GM12878 (cell line): ENCODE results near the gene IL5. TPM values are rescaled to one million over a fixed set of nuclear protein-coding genes. Genes with fewer than 3 reads are reported as not detected.

Experiments used
- ATAC-seq: fragments of 200-7000 bp; cut with Tn5 transposase; 3 replicates; pipeline ENCODE4 v1.9.1; 2020; ENCODE audit warnings: mild to moderate bottlenecking, moderate library complexity
- BruUV-seq: library from RNA; stranded (reverse); fragments of 400-500 nt; replicated peaks from 2 replicates; lab custom pipeline; 2021; lab: Mats Ljungman, UMichigan
- CTCF ChIA-PET: fragments of 300-600 bp; sonication (Branson Sonifier 250); formaldehyde crosslinking; extraction: SDS; loops from one replicate; lab custom pipeline; 2021; ENCODE audit warnings: inconsistent platforms; lab: Yijun Ruan, JAX
- POLR2A ChIA-PET: fragments of 350-600 bp; formaldehyde crosslinking; extraction: SDS; loops from one replicate; lab custom pipeline; 2021; ENCODE audit warnings: inconsistent platforms; lab: Charles Lee
- RAD21 ChIA-PET: fragments of 300-600 bp; sonication (Branson Sonifier 250); formaldehyde crosslinking; loops from one replicate; lab custom pipeline; 2023; ENCODE audit warnings: antibody characterized with exemption; ENCODE audit not compliant: unreplicated experiment; lab: Charles Lee
- SMC1A ChIA-PET: fragments of 300-600 bp; sonication (Branson Sonifier 250); formaldehyde crosslinking; loops from one replicate; lab custom pipeline; 2023; ENCODE audit not compliant: unreplicated experiment, uncharacterized antibody; lab: Charles Lee
- DNase-seq: peaks from one replicate; pipeline ENCODE4 v3.0.0-alpha.2; 2011; ENCODE audit warnings: low read depth, low spot score
- FAIRE-seq: peaks from 3 replicates; lab custom pipeline; 2011; peaks lifted over from hg19 to GRCh38; lab: Jason Lieb, UNC
- H2AFZ ChIP-seq: 2 replicates; pipeline ENCODE4 v1.6.0; 2011; ENCODE audit warnings: low read depth, low read length, control low read depth; ENCODE audit not compliant: control insufficient read depth
- H3K27ac ChIP-seq: 2 replicates; pipeline ENCODE4 v1.5.1; 2011; ENCODE audit warnings: control low read depth; ENCODE audit not compliant: control insufficient read depth, insufficient read depth
- H3K27me3 ChIP-seq, 2 experiments: replicated peaks in 1 of 2; 2 replicates each; pipeline versions ENCODE4 v1.6.0 to v1.6.1; 2011; ENCODE audit warnings: low read length in 1 of 2; ENCODE audit not compliant: control insufficient read depth in 2 of 2, insufficient read depth in 2 of 2
- H3K36me3 ChIP-seq, 2 experiments: 2 replicates each; pipeline ENCODE4 v1.5.1; 2011; ENCODE audit warnings: low read length in 1 of 2; ENCODE audit not compliant: control insufficient read depth in 2 of 2, insufficient read depth in 2 of 2
- H3K4me1 ChIP-seq: 2 replicates; pipeline ENCODE4 v1.6.1; 2011; ENCODE audit warnings: mild to moderate bottlenecking, low read length, moderate library complexity, mixed read lengths; ENCODE audit not compliant: control insufficient read depth, insufficient read depth
- H3K4me2 ChIP-seq: 2 replicates; pipeline ENCODE4 v1.6.0; 2011; ENCODE audit warnings: control low read depth; ENCODE audit not compliant: control insufficient read depth, insufficient read depth
- H3K4me3 ChIP-seq: fragments of 200-600 bp; sonication (generic); 2 replicates; pipeline ENCODE4 v1.5.1; 2016
- H3K79me2 ChIP-seq: 2 replicates; pipeline ENCODE4 v1.6.0; 2011; ENCODE audit warnings: low read length; ENCODE audit not compliant: control insufficient read depth, insufficient read depth
- H3K9ac ChIP-seq: 2 replicates; pipeline ENCODE4 v1.8.0; 2011; ENCODE audit warnings: low read length, control low read depth, mixed read lengths; ENCODE audit not compliant: control insufficient read depth, insufficient read depth
- H3K9me3 ChIP-seq: replicated peaks from 3 replicates; pipeline ENCODE4 v1.5.1; 2011; ENCODE audit warnings: mild to moderate bottlenecking, low read length; ENCODE audit not compliant: control insufficient read depth, insufficient read depth
- H4K20me1 ChIP-seq: 2 replicates; pipeline ENCODE4 v1.6.0; 2011; ENCODE audit not compliant: control insufficient read depth, insufficient read depth
- CEBPB ChIP-seq, 2 experiments: fragments of 150-350 bp in 1 of 2; IDR thresholded peaks; 2 replicates each; pipeline ENCODE4 v1.6.1; 2012 to 2014; ENCODE audit warnings: low read depth in 2 of 2, low read length in 2 of 2, borderline replicate concordance in 1 of 2, inconsistent platforms in 1 of 2
- CHD1 ChIP-seq: IDR thresholded peaks from 2 replicates; pipeline ENCODE4 v1.6.1; 2012; ENCODE audit warnings: low read depth, low read length, improper control_type of control experiment
- DPF2 ChIP-seq: fragments of 450-650 bp; IDR thresholded peaks from 2 replicates; pipeline ENCODE4 v1.6.1; 2017; ENCODE audit warnings: mild to moderate bottlenecking
- E2F8 ChIP-seq: fragments of 450-650 bp; IDR thresholded peaks from 2 replicates; pipeline ENCODE4 v1.6.1; 2018; ENCODE audit warnings: mild to moderate bottlenecking, low read depth, moderate library complexity; ENCODE audit not compliant: partially characterized antibody
- MEF2A ChIP-seq: IDR thresholded peaks from 2 replicates; pipeline ENCODE4 v1.6.1; 2011; ENCODE audit warnings: low read depth, mild to moderate bottlenecking, low read length, moderate library complexity; ENCODE audit not compliant: insufficient read depth
- NFYA ChIP-seq: IDR thresholded peaks from 2 replicates; pipeline ENCODE4 v1.6.1; 2011; ENCODE audit warnings: low read depth, mild to moderate bottlenecking, low read length, improper control_type of control experiment, borderline replicate concordance
- POLR2AphosphoS2 ChIP-seq: IDR thresholded peaks from 2 replicates; pipeline ENCODE4 v1.6.1; 2011; ENCODE audit warnings: low read depth, mild to moderate bottlenecking, low read length, improper control_type of control experiment, moderate library complexity
- REST ChIP-seq: IDR thresholded peaks from 2 replicates; pipeline ENCODE4 v1.6.1; 2012; ENCODE audit warnings: mild to moderate bottlenecking, low read depth, low read length
- WRNIP1 ChIP-seq: IDR thresholded peaks from 2 replicates; pipeline ENCODE4 v1.6.1; 2011; ENCODE audit warnings: low read depth, low read length, improper control_type of control experiment, borderline replicate concordance
- ZNF207 ChIP-seq: fragments of 450-650 bp; IDR thresholded peaks from 2 replicates; pipeline ENCODE4 v1.6.1; 2014; ENCODE audit warnings: antibody characterized with exemption, mild to moderate bottlenecking, borderline replicate concordance
- ZSCAN29 ChIP-seq: fragments of 450-650 bp; IDR thresholded peaks from 2 replicates; pipeline ENCODE4 v1.6.1; 2017; ENCODE audit warnings: mild to moderate bottlenecking, moderate library complexity
- WGBS: methylation state at CpG from one replicate; pipeline ENCODE4 v1.1.6; 2016; ENCODE audit warnings: low lambda C conversion rate; ENCODE audit not compliant: insufficient replicate concordance, insufficient coverage; ENCODE audit errors: missing lambda C conversion rate; 5-methylcytosine and 5-hydroxymethylcytosine counted together
- in situ Hi-C: fragments of 300-500 bp; cut with MboI; formaldehyde crosslinking; loops from 9 replicates; pipeline ENCODE4 v1.14.3; 2018; ENCODE audit warnings: mixed read lengths
- intact Hi-C: fragments of 100-400 bp; cut with micrococcal nuclease; formaldehyde crosslinking; loops from one replicate; pipeline ENCODE4 v1.14.2; 2022; ENCODE audit not compliant: unreplicated experiment
- polyA plus RNA-seq, 11 experiments: library from polyadenylated mRNA; depleted of rRNA in 4 of 11; unstranded in 6 of 11; stranded (reverse) in 5 of 11; fragments of >200 nt; fragmentation: Nextera tagmentation in 4 of 11; fragmentation: Illumina TruSeq in 1 of 11; extraction: Ambion mirVana in 4 of 11; extraction: Trizol in 1 of 11; gene quantifications; 1 replicate in 1 of 11; 2 replicates in 10 of 11; pipeline versions ENCODE4 v1.2.1 to v1.2.3, GENCODE V29; 2011 to 2016; ENCODE audit warnings: inconsistent platforms in 2 of 11, missing spikeins in 2 of 11, low read depth in 1 of 11
- total RNA-seq, 4 experiments: library from RNA; depleted of rRNA in 3 of 4; stranded (reverse); fragments of >200 nt in 3 of 4; fragmentation: Illumina TruSeq in 1 of 4; extraction: Trizol in 1 of 4; gene quantifications; 2 replicates each; pipeline versions ENCODE4 v1.2.1 to v1.2.3, GENCODE V29; 2013 to 2021
- TF ChIP-seq, protein P1 (sequence below): fragments of 450-650 bp; IDR thresholded peaks from 2 replicates; pipeline ENCODE4 v1.6.1; 2016; ENCODE audit warnings: mild to moderate bottlenecking, moderate library complexity, borderline replicate concordance

IL5 gene
- total and polyA plus RNA-seq, 10 of the 15 experiments (the other 5 are each of a cell fraction or from before 2014, with no cell fraction given) = not detected

DNA sequence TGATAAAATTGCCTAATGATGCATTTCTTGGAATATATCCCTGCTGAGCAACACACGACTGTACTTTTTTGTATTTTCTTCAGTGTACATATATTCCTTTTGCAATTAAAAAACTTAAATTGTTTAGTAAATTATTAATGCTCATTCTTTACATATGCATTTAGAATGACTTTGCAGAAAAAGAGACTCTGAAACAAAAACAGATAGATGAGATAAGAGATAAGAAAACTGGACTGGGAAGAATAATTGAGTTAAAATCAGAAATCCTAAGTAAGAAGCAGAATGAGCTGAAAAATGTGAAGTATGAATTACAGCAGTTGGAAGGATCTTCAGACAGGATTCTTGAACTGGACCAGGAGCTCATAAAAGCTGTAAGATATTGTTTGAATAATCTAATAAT is 46.1 kb upstream of the IL5 start:
- no TSS peak for BruUV-seq
- DNase-seq = no peak
- ChIA-PET POLR2A (interaction anchor here (1.2 kb wide), 1 partner anchor 50 kb away, joined by 3 read pairs; no protein-coding TSS in a partner anchor), SMC1A (interaction anchor here (0.9 to 1.3 kb wide), 4 partner anchors 11 to 230 kb away, joined by 3 read pairs; no protein-coding TSS in a partner anchor), CTCF (interaction anchor here (0.5 to 1.3 kb wide), 6 partner anchors 32 to 293 kb away, joined by 3 to 8 read pairs (median 3); no protein-coding TSS in a partner anchor), RAD21 (interaction anchor here (0.8 to 1.0 kb wide), 2 partner anchors 231 to 294 kb away, joined by 3 to 4 read pairs; no protein-coding TSS in a partner anchor)
- no peak overlapping the region for H3K9ac ChIP-seq
- H3K27me3 ChIP-seq = no peaks in the 10 kb centered on the region
- H3K4me3 ChIP-seq = no peak overlapping the region
- peaks cover 2 to 23% of the 10 kb centered on the region in 2 experiments for H3K36me3 ChIP-seq
- in situ Hi-C loops = no loop called here
- no peak for FAIRE-seq
- no peaks in the 10 kb centered on the region for H3K79me2 ChIP-seq
- no peak overlapping the region for H3K4me2 ChIP-seq
- WGBS = 96% methylated on average over 1 of the region's 1 CpG
- ATAC-seq = no peak
- H4K20me1 ChIP-seq = no peaks in the 10 kb centered on the region
- no peak overlapping the region for H2AFZ ChIP-seq
- no peaks in the 10 kb centered on the region for H3K9me3 ChIP-seq
- no peaks in the 10 kb centered on the region for H3K4me1 ChIP-seq
- no peak overlapping the region for H3K27ac ChIP-seq
- intact Hi-C loops = loop anchor here (5.0 kb wide), 1 partner anchor 62 kb away; no protein-coding TSS in a partner anchor
- TF ChIP-seq, protein P1, sequence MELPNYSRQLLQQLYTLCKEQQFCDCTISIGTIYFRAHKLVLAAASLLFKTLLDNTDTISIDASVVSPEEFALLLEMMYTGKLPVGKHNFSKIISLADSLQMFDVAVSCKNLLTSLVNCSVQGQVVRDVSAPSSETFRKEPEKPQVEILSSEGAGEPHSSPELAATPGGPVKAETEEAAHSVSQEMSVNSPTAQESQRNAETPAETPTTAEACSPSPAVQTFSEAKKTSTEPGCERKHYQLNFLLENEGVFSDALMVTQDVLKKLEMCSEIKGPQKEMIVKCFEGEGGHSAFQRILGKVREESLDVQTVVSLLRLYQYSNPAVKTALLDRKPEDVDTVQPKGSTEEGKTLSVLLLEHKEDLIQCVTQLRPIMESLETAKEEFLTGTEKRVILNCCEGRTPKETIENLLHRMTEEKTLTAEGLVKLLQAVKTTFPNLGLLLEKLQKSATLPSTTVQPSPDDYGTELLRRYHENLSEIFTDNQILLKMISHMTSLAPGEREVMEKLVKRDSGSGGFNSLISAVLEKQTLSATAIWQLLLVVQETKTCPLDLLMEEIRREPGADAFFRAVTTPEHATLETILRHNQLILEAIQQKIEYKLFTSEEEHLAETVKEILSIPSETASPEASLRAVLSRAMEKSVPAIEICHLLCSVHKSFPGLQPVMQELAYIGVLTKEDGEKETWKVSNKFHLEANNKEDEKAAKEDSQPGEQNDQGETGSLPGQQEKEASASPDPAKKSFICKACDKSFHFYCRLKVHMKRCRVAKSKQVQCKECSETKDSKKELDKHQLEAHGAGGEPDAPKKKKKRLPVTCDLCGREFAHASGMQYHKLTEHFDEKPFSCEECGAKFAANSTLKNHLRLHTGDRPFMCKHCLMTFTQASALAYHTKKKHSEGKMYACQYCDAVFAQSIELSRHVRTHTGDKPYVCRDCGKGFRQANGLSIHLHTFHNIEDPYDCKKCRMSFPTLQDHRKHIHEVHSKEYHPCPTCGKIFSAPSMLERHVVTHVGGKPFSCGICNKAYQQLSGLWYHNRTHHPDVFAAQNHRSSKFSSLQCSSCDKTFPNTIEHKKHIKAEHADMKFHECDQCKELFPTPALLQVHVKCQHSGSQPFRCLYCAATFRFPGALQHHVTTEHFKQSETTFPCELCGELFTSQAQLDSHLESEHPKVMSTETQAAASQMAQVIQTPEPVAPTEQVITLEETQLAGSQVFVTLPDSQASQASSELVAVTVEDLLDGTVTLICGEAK = no peak
- no peak for TF ChIP-seq DPF2
- TF ChIP-seq WRNIP1 = no peak
- TF ChIP-seq NFYA = no peak
- TF ChIP-seq POLR2AphosphoS2 = no peak
- TF ChIP-seq MEF2A = no peak
- no peak for TF ChIP-seq ZSCAN29
- TF ChIP-seq E2F8 = no peak
- TF ChIP-seq REST = no peak
- TF ChIP-seq ZNF207 = no peak
- TF ChIP-seq CEBPB (IDR thresholded peaks at IDR 0.05; ENCODE audit: borderline replicate concordance in 1 of 2, low read depth in 2 of 2, low read length in 2 of 2) = no peak
- no peak for TF ChIP-seq CHD1
